Heart left ventricle (tissue), 13 donors: ENCODE results near the gene U2SURP.
"Not testable (repeated sequence)": the region's sequence is repeated elsewhere in the genome, so short reads cannot be mapped to it uniquely, and the experiment has no call there.

Experiments
- POLR2A ChIP-seq, 2 donors: fragments of 450-650 bp; IDR thresholded peaks; one replicate each; pipeline ENCODE4 v1.6.1; 2017; ENCODE audit warnings: antibody characterized with exemption in 2 of 2, mild to moderate bottlenecking in 2 of 2, moderate library complexity in 2 of 2
- TF ChIP-seq, protein P1 (sequence below), 12 donors: fragments of 200-600 bp; sonication (generic) in 4 of 12; IDR thresholded peaks; one replicate each; pipeline versions ENCODE4 v1.5.0 to v1.8.0; 2018 to 2022; ENCODE audit warnings: antibody characterized with exemption in 12 of 12, mild to moderate bottlenecking in 5 of 12
- donor health status: ischemic (EF 13 %, LVEDD 7.1; RV severe dilation, severe dysfunction).
- donor health status: DM: no; HTN: yes; CAD: no.
- donor health status: DM: no; HTN: no; CAD: no.
- donor health status: ischemic (EF 25% LVEDD 6.9; RV normal size, moderate dysfunction).
- donor health status: ischemic (EF 25% LVEDD 5.7; RV mildly dilated, moderate dysfunction).
- donor health status: ischemic (EF 35%, LVEDD 5.7; RV mildly dilated, moderate dysfunction).
- donor health status: nonischemic (EF 11% LVEDD 7.7; RV severe dilation, severe dysfunction).
- donor health status: DM: yes; HTN: yes; CAD: no.
- donor health status: PGD.
- donor health status: ischemic (EF 29% LVEDD 5.4; RV normal size, mild dysfunction).
- donor health status: nonischemic (EF 23%, LVEDD 6.1; RV moderate dilation, normal function).

GRCh38 chr3:143046075-143046474 is 44.7 kb downstream of the U2SURP start:
- TF ChIP-seq, protein P1, sequence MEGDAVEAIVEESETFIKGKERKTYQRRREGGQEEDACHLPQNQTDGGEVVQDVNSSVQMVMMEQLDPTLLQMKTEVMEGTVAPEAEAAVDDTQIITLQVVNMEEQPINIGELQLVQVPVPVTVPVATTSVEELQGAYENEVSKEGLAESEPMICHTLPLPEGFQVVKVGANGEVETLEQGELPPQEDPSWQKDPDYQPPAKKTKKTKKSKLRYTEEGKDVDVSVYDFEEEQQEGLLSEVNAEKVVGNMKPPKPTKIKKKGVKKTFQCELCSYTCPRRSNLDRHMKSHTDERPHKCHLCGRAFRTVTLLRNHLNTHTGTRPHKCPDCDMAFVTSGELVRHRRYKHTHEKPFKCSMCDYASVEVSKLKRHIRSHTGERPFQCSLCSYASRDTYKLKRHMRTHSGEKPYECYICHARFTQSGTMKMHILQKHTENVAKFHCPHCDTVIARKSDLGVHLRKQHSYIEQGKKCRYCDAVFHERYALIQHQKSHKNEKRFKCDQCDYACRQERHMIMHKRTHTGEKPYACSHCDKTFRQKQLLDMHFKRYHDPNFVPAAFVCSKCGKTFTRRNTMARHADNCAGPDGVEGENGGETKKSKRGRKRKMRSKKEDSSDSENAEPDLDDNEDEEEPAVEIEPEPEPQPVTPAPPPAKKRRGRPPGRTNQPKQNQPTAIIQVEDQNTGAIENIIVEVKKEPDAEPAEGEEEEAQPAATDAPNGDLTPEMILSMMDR (IDR thresholded peaks at IDR 0.05): not testable (repeated sequence)
- not testable (repeated sequence) for TF ChIP-seq POLR2A (IDR thresholded peaks at IDR 0.05)
